PC-9 (cell line): ENCODE data around the gene NUDT1.

ENCODE experiments used
- CTCF ChIP-seq: fragments of 200-600 bp; sonication (generic); conservative IDR thresholded peaks from 2 replicates; pipeline ENCODE4 v1.6.1; 2017; ENCODE audit warnings: mixed run types, antibody characterized with exemption, mild to moderate bottlenecking, moderate library complexity
- EZH2 ChIP-seq: fragments of 200-600 bp; sonication (generic); IDR thresholded peaks from 2 replicates; pipeline ENCODE4 v1.8.0; 2017; ENCODE audit warnings: antibody characterized with exemption, low read depth

- no peak for TF ChIP-seq CTCF
- TF ChIP-seq EZH2: no peak
Observed at GRCh38 chr7:2241580-2242540, at the start of gene NUDT1, which contains the start of gene MRM2.
